Limb (tissue), 2 donors: Measurements from ENCODE around the gene SHBG.
A peak's percentile ranks its signal among the peaks of the same experiment; 100 is the strongest.
"Not testable (repeated sequence)": the region's sequence is repeated elsewhere in the genome, so short reads cannot be mapped to it uniquely, and the experiment has no call there.

Source experiments
- DNase-seq, 2 donors: peaks; one replicate each; pipeline ENCODE4 v3.0.0-alpha.2; 2016; ENCODE audit errors: extremely low spot score in 2 of 2

Gene SHBG

DNA sequence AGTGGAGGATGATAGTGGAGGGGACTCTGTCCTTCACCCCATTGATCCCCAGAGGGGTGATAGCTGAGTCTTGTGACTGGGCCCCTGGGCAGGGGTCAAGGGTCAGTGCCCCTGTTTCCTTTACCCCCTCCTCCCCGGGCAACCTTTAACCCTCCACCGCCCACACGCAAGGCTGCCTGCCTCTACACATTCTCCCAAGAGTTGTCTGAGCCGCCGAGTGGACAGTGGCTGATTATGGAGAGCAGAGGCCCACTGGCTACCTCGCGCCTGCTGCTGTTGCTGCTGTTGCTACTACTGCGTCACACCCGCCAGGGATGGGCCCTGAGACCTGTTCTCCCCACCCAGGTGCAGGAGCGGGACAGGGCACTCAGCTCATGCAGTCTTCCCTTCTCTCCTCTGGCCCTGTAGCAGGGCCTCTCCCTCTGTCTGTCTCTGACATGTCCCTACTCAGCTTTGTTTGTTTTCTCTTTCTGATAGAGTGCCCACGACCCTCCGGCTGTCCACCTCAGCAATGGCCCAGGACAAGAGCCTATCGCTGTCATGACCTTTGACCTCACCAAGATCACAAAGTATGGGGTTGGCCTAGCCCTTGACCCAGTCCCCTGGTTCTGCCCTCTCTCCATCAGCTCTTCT is at the start of gene SHBG:
Gene SHBG (plus strand): TSS at position 197 of the 633 bp plus-strand sequence. CDS start 38 bp downstream, at position 235.
- DNase-seq, result no peak

DNA sequence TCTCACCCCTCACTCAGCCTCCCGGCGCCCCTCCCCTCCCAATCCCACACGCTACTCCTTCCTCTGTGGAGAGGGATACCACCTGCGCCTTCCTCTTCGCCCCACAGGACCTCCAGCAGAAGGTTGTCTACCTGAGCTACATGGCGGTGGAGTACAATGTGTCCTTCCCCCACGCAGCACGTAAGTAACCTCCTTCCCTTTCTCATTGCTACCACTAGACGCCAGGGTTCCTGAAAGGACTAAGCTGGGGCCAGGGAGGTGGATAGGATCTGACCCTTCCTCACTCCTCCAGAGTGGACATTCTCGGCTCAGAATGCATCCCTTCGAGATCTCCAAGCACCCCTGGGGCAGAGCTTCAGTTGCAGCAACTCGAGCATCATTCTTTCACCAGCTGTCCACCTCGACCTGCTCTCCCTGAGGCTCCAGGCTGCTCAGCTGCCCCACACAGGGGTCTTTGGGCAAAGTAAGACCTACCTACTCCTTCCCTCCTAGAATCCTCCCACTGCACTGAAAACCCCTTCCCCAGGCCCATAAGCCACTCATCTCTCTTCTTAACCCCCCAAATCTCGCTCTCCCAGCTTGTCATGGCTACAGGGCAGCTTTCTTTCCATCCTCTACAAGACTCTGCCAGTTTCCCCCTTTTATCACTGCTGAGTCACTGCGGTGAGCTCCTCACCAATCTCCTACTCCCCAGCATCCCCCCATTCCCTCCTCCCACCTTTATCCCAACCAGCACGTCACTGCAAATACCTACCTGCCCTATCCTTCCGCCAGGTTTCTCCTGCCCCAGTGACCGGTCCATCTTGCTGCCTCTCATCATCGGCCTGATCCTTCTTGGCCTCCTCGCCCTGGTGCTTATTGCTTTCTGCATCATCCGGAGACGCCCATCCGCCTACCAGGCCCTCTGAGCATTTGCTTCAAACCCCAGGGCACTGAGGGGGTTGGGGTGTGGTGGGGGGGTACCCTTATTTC is 49.0 kb upstream of the SHBG start:
- DNase-seq, result no peak

DNA sequence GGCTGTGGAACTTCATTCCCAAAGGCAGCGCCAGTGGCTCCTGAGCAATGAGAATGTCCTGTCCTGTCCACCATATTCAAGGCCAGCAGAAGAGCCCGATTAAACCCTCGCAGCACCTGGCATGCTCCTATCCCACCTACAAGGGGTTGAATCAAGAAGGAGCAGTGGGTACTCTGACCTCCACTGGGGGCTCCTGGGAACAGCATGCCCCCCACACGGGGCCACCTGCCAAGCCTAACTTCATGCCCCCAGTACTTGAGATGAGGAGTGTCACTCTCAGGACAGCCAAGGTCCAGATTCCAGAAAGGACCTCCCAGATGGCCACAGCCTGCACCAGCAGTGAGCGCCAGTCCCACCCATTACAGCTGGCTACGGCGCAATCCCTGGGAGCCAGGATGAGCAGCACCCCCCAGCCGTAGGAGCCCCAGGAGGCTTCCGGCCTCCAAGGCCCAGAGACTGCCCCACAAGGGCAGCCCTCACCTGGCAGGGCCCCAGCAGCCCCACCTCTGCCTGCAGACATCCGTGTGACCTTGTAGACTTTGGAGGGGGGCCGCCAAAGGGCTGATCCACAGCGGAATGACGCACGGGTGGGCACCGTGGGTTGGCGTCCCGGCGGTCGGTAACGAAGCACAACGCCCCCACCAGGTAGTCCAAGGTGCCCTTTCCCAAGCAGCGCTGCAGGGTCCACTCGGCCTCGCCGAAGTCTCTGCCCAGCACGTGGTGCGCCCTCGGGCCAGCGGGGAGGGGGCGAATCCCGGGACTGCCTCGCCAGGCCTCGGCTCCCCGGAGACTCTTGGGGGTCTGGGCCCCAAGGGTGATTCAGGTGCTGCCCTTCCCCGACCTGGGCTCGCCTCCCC is 47.3 kb upstream of the SHBG start:
- DNase-seq, result no peak

DNA sequence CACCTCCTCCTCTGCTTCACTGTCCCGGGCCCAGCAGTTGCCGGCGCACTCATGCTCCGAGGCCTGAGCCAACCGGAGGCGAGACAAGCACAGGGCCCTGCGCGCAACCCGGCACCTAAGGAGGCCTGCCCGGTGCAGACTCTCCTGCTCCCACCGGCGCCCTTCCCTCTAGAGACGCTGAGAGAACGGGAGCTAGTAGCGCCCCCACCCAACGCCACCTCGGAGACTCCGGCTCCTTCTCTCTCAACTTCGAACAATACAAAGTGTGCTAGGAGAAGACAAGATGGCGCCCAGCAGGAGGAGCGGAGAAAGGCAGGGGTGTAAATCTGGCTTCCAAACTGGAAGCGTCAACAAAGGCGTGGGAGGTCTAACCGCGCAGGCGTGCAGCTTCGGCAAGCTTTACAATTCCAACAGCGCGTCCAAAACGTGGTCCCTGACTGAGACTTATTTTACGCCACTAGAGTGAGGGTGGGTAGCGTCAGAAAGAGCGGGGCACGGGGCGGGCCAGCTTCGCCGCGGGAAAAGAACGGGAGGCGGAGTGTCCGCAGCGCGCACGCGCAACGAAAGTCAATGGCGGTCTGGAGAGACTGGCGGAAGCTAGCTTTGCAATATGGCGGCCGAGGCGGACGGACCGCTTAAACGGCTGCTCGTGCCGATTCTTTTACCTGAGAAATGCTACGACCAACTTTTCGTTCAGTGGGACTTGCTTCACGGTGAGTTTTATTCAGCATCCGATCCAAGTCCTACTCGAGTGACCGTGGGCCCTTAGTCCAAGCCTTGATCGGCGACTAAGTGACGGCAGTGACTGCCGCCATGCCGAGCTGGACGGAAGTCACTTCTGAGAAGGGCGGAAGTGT is 46.5 kb upstream of the SHBG start, which contains the start of gene MPDU1:
Gene MPDU1 (plus strand): TSS at position 600 of the 857 bp plus-strand sequence. CDS start 11 bp downstream, at position 611.
- DNase-seq, result peak; percentile 98 to 99

DNA sequence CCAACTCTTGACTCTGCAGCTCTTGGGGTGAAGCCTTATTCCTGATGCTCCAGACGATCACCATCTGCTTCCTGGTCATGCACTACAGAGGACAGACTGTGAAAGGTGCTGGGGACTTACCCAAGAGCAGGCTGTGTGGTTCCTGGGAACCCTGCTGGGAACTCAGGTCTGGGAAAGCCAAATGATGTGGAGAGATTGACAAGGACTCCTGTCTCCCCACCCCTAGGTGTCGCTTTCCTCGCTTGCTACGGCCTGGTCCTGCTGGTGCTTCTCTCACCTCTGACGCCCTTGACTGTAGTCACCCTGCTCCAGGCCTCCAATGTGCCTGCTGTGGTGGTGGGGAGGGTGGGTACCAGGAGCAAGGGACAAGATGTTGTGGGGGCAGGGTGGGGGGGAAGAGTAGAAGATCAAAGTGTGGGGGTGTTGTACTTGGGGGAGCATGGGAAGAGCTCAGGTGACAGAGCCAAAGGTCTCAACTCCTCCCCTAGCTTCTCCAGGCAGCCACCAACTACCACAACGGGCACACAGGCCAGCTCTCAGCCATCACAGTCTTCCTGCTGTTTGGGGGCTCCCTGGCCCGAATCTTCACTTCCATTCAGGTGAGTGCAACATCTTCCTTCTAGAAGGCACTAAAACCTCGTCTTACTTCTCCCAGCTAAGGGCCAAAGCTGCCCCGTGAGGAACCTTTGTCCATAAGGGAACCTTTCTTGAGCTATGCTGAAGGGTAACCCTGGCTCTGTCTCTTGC is 43.1 kb upstream of the SHBG start:
- no peak for DNase-seq

DNA sequence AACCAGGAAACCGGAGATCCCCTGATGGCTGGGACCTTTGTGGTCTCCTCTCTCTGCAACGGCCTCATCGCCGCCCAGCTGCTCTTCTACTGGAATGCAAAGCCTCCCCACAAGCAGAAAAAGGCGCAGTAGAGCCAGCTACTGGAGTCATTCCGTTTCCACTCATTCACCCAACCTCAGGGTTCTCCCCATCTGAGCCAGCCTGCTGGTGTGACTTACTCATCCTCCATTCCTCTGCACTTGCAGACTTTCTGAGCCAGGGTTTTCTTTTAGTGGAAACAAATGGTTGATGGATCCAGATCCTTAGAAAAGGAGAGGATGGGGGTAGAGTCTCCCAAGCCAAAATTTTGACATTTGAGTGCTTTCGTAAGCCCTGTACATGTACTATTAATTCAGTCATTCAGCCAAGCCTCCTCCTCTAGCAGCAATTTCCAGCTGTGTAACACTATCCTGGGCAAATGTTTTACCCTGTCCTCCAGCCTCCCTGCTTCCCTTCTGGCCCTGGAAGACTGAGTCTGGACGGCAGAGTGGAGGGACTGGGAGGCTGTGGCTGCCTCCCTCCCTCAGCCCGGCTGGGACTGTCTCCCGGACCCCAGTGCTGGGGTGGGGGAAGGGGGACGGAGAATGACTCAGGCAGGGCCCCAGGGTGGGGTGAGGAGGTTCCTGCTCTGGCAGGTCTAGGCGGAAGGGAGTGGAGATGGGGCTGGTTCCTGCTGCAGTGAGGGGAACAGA is 42.3 kb upstream of the SHBG start:
- DNase-seq, result no peak

DNA sequence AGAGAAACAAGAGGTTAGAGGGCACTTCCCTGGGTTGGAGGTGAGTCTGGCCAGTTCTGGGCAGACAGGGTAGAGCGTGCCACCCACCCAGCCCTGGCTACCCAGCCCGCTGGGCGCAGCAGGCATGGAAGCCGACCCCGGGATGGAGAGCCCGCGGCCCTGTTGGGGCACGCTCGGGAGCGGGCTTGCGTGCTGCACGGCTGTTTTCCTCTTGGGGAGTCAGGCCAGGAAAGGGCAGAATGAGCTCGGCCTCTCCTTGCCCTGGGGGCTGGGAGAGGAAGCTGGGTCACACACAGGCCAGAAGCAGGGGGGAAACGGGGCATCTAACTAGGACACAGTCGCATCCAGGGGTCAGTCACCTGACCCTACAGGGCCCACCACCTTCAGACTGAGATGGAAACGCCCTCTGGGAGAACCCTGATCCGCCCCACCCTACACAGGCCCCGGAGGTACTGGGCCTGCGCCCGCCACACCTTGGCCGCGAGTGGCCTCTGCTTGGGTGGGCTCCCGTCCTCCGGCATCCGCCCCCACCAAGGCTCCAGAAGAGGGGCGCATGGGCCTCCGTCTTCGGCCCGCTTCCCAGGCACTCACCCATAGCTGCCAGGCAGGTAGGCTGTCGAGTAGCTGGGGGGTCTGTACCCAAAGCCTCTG is 41.3 kb upstream of the SHBG start:
- DNase-seq, result no peak

GRCh38 chr17:7589204-7589868 is 40.6 kb upstream of the SHBG start:
- peak; percentile 81 to 87 for DNase-seq

DNA sequence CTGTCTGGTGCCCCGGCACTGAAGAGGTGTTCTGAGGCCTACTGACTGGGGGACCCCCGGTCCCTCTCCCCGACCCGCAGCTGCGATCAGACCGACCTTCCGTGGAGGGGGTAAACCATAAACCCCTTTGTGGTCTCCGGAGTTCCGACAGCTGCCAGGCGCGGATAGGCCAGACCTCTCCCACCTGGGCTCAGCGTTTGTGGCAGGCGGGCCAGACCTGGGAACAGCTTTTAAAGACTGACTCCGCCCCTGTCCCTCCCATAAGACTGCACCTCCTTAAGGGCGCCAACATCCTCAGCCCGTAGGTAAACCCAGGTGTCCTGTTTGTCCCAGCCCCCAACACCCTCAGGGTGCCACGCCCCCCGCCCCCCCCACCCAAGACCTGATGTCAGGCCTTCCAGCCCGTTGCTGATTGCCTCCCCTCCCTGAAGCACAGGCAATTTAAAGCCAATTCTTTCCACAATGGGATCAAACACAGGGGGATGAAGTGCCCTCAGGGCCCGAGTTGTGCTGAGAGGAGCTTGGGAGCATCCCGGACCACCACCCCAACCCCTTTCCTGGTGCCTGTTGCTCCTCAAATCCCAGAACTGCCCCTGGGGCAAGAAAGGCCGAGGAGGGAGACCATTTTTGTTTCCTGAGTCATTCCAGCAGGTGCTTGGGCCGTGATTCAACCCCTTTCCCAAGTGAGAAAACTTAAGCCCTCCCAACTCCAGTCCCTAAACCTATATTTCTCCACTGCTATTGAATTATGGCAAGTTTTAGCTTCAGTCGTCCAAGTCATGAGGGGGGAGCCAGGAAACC is 39.8 kb upstream of the SHBG start, which contains the start of gene SOX15:
Gene SOX15 (minus strand): TSS at position 204 of the 801 bp plus-strand sequence. CDS start 418 bp downstream, outside the sequence.
- DNase-seq, result no peak

GRCh38 chr17:7590743-7591142 is 39.2 kb upstream of the SHBG start:
- DNase-seq, result no peak

DNA sequence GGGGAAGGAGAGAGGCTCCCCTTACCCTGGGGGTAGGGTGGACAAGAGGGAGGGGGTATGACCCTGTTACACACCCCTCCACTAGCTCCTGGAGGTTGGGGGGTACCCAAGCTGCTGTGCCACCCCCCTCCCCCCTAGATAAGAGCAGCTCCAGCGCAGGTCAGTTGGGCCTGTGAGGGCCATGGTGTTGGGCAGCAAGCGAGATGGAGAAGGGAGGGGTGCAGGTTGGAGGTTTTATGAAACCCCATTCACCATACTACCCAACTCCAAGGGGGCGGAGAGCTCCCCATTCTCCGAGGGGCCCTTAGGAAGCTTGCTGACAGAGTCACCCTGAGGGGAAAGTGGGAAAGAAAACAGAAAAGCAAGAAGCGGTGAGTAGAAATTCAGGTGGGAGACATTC is 38.3 kb upstream of the SHBG start:
- DNase-seq, result no peak

- DNase-seq, result no peak
These were observed 37.4 kb upstream of the SHBG start for GRCh38 chr17:7592422-7593021.

- DNase-seq, result no peak
These were observed 36.6 kb upstream of the SHBG start for GRCh38 chr17:7593296-7593695.

- not testable (repeated sequence) for DNase-seq
These were observed 32.4 kb upstream of the SHBG start for GRCh38 chr17:7597561-7597960.

- DNase-seq, result no peak
These were observed 23.7 kb upstream of the SHBG start for GRCh38 chr17:7606280-7606679.

- DNase-seq, result no peak
These were observed 19.3 kb upstream of the SHBG start for GRCh38 chr17:7610641-7611040.
